ENCODE data around the gene ATOX1.
"Not testable (repeated sequence)": the region's sequence is repeated elsewhere in the genome, so short reads cannot be mapped to it uniquely, and the experiment has no call there.

Gene ATOX1

GRCh38 chr5:151737431-151737830 lies 21.0 kb downstream of the ATOX1 start:
- TF ChIP-seq, protein P1, sequence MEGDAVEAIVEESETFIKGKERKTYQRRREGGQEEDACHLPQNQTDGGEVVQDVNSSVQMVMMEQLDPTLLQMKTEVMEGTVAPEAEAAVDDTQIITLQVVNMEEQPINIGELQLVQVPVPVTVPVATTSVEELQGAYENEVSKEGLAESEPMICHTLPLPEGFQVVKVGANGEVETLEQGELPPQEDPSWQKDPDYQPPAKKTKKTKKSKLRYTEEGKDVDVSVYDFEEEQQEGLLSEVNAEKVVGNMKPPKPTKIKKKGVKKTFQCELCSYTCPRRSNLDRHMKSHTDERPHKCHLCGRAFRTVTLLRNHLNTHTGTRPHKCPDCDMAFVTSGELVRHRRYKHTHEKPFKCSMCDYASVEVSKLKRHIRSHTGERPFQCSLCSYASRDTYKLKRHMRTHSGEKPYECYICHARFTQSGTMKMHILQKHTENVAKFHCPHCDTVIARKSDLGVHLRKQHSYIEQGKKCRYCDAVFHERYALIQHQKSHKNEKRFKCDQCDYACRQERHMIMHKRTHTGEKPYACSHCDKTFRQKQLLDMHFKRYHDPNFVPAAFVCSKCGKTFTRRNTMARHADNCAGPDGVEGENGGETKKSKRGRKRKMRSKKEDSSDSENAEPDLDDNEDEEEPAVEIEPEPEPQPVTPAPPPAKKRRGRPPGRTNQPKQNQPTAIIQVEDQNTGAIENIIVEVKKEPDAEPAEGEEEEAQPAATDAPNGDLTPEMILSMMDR (IDR thresholded peaks at IDR 0.05; ENCODE audit: low read depth, low read length, missing control alignments): no peak
- H3K4me3 ChIP-seq (ENCODE audit: low read depth, low read length): no peak overlapping the region
- DNase-seq (ENCODE audit: low read depth): no peak

GRCh38 chr5:151735646-151736045 lies 22.8 kb downstream of the ATOX1 start:
- no peak for DNase-seq (ENCODE audit: low read depth)
- no peak overlapping the region for H3K4me3 ChIP-seq (ENCODE audit: low read depth, low read length)
- TF ChIP-seq, protein P1 (IDR thresholded peaks at IDR 0.05; ENCODE audit: low read depth, low read length, missing control alignments): no peak

- no peak overlapping the region for H3K4me3 ChIP-seq (ENCODE audit: low read depth, low read length)
- TF ChIP-seq, protein P1 (IDR thresholded peaks at IDR 0.05; ENCODE audit: low read depth, low read length, missing control alignments): no peak
- DNase-seq (ENCODE audit: low read depth): no peak
These were observed 24.4 kb downstream of the ATOX1 start for GRCh38 chr5:151734064-151734408.

- no peak overlapping the region for H3K4me3 ChIP-seq (ENCODE audit: low read depth, low read length)
- TF ChIP-seq, protein P1 (IDR thresholded peaks at IDR 0.05; ENCODE audit: low read depth, low read length, missing control alignments): no peak
- no peak for DNase-seq (ENCODE audit: low read depth)
These were observed 24.9 kb downstream of the ATOX1 start for GRCh38 chr5:151733358-151734063.

- no peak overlapping the region for H3K4me3 ChIP-seq (ENCODE audit: low read depth, low read length)
- TF ChIP-seq, protein P1 (IDR thresholded peaks at IDR 0.05; ENCODE audit: low read depth, low read length, missing control alignments): no peak
- DNase-seq (ENCODE audit: low read depth): no peak
These were observed 28.1 kb downstream of the ATOX1 start for GRCh38 chr5:151730381-151730780.

DNA sequence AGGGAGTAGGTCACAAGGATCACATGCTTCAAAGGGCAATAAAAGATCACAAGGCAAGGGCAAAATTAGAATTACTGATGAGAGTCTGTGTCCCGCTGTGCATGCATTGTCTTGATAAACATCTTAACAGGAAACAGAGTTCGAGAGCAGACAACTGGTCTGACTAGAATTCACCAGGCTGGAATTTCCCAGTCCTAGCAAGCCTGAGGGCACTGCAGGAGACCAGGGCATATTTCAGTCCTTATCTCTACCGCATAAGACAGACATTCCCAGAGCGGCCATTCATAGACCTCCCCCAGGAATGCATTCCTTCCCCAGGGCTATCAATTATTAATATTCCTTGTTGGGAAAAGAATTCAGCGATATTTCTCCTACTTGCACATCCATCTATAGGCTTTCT lies 28.8 kb downstream of the ATOX1 start:
- not testable (repeated sequence) for H3K4me3 ChIP-seq (ENCODE audit: low read depth, low read length); DNase-seq (ENCODE audit: low read depth)

GRCh38 chr5:151724360-151724759 lies 34.1 kb downstream of the ATOX1 start:
- no peak for DNase-seq (ENCODE audit: low read depth)
- H3K4me3 ChIP-seq (ENCODE audit: low read depth, low read length): no peak overlapping the region
- TF ChIP-seq, protein P1 (IDR thresholded peaks at IDR 0.05; ENCODE audit: low read depth, low read length, missing control alignments): no peak

All from GM12864 (cell line).